Stimulated activated CD4-positive, alpha-beta T cell treated with anti-CD3 and anti-CD28 coated beads, Interleukin-4, amount 100 ng/mL, for 48 hours (primary cell): ENCODE data around the gene ELOVL1.
"Not testable (repeated sequence)": the region's sequence is repeated elsewhere in the genome, so short reads cannot be mapped to it uniquely, and the experiment has no call there.

Source experiments
- DNase-seq, 2 donors: peaks; one replicate each; pipeline ENCODE4 v3.0.0-alpha.2; 2020; ENCODE audit warnings: low read depth in 2 of 2

ELOVL1 gene

DNA sequence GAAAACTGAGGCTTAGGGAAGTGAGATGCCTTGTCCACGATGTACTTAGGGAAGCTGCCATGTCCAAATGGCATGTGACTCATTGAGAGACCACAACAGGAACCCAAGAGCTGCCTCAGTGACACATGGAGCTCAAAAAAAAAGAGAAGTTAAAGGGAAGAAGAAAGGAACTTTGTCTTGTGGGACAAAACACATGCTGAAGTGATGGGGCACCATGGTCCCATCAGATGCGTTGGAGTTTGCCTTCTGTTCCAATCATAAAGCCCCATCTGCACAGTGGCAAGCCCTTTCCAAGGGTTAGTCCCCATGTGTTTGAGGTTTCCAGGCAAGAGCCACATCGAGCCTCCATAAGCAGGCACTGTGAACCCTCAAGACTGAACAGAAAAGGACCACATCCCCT lies 13.8 kb upstream of the ELOVL1 start:
- no peak for DNase-seq

DNA sequence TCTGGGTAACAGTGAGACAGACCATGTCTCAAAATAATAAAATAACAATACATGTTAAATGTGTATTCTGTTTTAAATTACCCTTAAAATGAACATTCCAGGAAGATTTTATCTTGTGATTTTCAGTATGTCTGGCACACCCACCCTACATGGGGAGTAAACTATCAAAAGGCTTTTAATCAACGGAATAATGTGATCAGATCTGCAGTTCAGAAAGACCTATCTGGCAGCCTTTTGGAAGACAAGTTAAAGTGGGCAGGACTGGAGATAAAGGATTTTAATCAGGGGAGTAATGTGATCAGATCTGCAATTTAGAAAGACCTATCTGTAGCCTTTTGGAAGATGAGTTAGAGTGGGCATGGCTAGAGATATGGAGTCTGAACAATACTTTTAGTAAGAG lies 11.7 kb upstream of the ELOVL1 start:
- DNase-seq: no peak

GRCh38 chr1:43377831-43378230 lies 10.0 kb upstream of the ELOVL1 start:
- no peak for DNase-seq

DNA sequence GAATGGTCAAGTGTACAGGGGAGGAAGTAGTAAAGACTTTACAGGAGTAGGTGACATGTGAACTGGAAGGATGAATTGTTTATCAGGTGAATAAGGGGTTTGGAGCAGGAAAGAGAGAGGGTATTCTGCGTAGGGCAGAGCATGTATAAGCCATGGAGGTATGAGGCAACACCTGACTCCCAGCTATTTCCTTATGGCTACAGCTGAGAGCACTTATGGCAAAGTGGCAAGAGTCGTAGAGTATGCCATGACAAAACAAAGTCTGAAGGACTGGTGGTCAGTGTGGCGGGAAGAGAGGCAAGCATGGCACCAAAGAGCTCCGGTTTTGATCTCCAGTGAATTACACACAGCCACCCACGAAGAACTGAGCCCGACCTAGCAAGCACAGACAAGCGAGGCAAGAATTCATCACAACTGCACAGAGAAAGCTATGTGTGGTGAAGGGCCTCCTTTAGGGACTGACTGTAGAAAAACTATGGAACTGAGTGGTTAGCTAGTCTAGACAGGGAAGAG lies 9.0 kb upstream of the ELOVL1 start:
- no peak for DNase-seq

- no peak for DNase-seq
Observed at GRCh38 chr1:43373066-43373940, 5.5 kb upstream of the ELOVL1 start.

- DNase-seq: no peak
Observed at GRCh38 chr1:43372172-43372571, 4.4 kb upstream of the ELOVL1 start.

GRCh38 chr1:43370564-43370963 lies 2.8 kb upstream of the ELOVL1 start:
- no peak for DNase-seq

- not testable (repeated sequence) for DNase-seq
Observed at GRCh38 chr1:43369779-43370178, 2.0 kb upstream of the ELOVL1 start.

- no peak for DNase-seq
Observed at GRCh38 chr1:43368646-43369020, 822 bp upstream of the ELOVL1 start.

GRCh38 chr1:43367026-43367903 lies 546 bp downstream of the ELOVL1 start:
- peak; percentile 20 to 21 for DNase-seq

DNA sequence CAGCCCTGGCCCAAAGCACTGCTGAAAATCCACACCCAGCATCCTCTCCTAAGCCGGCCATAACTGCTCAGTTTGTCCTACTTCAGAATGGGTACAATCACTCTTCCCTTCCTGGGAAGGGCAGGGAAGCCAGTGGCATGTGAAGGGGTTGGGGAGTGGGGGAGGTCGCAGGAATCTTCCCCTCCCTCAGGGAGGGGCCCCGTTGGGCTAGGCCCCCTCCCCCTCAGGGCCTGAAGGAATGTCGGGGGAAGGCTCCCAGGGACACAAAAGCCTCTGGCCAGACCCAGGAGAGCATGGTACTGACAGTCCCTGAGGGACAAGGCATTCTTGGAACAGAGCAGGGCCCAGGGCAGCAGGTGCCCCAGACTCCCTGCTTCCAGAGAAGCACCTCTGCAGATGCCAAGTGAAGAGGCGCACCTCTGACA lies 1.2 kb downstream of the ELOVL1 start:
- DNase-seq: no peak

GRCh38 chr1:43366179-43366578 lies 1.6 kb downstream of the ELOVL1 start:
- DNase-seq: no peak

DNA sequence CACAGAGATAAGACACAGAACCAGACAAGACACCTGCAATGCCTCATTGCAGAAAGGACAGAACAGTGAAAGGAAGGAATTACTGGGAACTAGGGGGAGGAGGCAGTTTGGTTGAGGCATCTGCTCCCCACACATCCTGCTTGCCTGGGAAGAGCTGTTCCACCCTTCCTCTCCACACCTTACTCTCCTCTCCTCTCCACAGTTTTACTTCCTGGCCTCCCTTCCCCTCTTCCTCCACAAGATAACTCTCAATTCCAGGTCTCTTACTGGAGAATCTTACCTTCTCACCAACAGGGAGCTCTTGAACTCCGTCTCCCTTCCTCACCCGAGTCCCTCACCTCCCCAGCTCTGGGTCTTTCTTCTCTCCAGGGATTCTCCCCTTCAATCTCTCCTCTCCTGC lies 2.1 kb downstream of the ELOVL1 start:
- DNase-seq: no peak

DNA sequence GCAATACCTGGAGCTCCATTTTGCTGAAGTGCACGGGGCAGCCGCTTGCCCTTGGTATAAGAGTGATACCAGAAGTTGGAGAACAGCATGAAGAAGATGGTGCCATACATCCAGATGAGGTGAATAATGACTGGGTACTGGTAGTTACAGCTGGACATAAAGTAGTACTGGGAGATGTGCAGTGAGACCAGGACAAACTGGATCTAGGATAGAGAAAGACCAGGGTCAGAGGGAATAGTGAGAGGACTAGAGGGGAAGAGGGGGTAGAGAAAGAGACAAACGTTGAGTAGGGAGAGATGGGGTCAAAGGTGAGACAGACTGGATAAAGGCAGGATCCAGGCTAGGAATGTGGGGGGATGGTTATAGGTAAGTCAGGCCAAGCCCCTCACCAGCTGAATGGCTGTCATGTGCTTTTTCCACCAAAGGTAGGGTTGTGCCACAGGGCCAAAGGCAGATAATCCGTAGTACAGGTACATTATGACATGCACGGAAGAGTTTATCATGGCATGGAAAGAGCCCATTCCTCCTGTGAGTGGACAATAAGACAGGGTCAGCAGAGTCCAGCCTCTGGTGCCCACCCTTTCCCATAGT lies 3.8 kb downstream of the ELOVL1 start:
- no peak for DNase-seq

DNA sequence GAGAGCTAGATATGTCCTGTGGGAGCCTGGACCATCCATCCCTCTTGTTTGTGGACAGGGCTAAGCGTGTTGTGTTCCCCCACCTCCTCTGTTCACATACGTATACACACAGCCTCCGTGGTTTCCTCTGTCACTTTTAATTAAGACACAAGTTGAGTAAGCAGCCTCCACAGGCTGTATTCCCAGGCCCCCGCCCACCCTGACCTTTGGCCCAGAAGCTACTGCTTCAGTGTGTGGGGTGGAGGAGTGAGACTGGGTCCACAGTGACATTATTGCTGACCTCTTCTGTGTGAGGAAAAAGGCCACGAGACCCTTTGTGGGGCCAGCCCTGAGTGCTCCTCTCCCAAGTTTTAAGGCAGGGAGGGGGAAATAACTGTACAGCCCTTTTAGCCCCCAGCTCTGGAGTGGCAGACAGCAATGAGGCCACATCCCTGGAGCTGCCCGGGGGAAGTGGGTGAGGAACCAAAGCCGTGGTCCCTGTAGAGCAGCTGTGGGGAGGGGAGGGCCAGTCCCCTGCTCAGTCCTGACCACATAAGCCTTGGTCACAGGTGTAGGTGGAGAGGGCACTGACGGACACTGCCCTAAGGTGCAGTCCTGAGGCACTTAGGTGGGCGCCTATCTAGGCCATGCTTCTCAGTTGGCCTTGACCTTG lies 4.4 kb downstream of the ELOVL1 start:
- DNase-seq: no peak

DNA sequence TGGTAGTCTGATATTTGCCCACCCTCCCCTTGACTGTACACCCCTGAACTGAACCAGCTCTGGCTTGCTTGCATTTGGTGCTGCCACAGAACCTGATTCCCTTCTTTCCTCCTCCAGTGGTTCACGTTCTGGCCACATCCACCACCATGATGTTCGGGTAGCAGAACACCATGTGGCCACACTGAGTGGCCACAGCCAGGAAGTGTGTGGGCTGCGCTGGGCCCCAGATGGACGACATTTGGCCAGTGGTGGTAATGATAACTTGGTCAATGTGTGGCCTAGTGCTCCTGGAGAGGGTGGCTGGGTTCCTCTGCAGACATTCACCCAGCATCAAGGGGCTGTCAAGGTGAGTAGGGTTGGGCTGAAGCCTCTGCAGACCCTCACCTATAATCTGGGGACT lies 7.2 kb downstream of the ELOVL1 start:
- DNase-seq: no peak

DNA sequence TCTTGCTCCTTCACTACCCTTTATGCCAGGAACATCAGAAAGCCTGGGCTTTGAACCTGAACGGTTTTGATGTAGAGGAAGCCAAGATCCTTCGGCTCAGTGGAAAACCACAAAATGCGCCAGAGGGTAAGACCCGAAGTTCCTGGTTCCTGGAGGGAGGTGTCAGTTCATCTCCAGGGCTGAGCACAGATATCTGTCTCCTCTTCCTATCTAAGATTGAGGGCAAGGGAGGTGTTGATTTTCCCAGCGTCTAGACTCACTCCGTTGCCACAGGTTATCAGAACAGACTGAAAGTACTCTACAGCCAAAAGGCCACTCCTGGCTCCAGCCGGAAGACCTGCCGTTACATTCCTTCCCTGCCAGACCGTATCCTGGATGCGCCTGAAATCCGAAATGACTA lies 8.1 kb downstream of the ELOVL1 start:
- no peak for DNase-seq

DNA sequence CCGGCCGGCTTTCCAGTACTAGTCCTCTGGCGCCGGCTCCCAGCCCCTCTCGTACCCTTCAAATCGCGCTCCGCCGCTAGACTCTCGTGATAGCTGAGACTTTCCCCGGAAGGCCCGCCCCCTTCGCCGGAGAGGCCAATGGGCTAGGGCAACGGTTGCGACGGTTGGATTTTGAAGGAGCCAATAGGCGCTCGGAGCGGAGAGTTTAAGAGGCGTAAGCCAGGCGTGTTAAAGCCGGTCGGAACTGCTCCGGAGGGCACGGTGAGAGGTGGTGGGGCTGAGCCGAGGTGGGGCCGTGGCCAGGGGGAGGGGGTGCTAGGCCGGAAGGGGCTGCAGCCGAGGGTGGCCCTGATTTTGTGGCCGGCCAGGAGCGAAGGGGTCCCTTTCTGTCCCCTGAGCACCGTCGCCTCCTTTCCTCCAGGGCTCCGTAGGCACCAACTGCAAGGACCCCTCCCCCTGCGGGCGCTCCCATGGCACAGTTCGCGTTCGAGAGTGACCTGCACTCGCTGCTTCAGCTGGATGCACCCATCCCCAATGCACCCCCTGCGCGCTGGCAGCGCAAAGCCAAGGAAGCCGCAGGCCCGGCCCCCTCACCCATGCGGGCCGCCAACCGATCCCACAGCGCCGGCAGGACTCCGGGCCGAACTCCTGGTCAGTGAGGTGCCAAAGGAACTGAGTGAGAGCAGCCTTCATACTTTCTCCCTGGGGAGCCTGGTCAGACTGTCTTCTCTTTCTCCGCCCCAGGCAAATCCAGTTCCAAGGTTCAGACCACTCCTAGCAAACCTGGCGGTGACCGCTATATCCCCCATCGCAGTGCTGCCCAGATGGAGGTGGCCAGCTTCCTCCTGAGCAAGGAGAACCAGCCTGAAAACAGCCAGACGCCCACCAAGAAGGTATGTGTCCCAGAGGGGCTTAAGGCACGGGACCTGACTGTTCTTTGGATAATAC lies 8.8 kb downstream of the ELOVL1 start, which contains the start of gene CDC20:
Gene CDC20, plus strand, starts transcription at position 236 of the 948 bp plus-strand sequence. Its CDS starts 235 bp downstream, at position 471.
- DNase-seq: peak; percentile 98 to 99

DNA sequence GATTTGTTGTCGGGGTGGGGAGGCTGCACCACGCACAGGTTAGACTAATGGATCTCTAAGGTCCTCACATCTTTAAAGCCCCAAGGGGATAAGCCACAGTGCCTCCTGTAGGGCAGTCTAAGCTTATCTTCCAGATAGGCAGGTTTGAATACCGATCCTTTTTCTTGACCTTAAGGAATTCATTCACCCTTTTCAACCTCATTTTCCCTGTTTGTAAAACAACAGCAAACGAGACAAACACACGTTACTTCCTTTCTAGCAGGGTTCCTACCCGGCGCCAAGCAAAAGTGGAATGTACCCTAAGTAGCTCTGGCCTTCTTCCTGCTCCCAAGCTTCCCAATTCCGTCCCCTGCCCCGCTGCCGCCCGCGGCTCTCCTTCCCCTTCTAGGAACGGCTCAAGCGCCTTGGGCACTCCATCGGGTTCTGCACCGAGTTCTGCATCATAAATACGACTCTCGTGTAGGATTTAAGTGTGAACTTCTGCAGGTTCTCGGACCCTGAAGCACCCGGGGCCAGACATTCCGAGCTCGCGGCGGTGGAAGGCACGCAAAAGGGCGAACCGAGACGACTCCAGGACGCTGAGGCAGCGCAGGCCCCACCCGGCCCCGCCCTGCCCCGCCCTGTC lies 9.6 kb downstream of the ELOVL1 start:
- no peak for DNase-seq

DNA sequence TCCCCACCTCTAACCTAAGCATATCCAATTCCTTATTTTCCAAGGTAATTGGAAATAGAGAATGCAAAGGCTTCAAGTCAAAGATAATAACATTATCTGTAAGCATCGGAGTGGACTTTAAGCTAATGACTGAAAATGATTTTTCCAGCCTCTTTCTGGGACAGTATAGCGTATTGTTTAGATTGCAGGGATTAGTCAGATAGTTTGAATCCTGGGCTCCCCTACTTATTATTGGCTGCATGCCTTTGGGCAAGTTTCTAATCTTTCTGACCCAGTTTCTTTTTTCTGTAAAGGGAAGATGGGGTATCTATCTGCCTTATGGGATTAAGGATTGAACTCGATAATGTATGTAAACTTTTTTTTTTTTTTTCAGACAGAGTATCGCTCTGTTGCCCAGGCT lies 10.6 kb downstream of the ELOVL1 start:
- DNase-seq: no peak
